ENCODE results near the gene OVAAL.

The OVAAL gene

DNA sequence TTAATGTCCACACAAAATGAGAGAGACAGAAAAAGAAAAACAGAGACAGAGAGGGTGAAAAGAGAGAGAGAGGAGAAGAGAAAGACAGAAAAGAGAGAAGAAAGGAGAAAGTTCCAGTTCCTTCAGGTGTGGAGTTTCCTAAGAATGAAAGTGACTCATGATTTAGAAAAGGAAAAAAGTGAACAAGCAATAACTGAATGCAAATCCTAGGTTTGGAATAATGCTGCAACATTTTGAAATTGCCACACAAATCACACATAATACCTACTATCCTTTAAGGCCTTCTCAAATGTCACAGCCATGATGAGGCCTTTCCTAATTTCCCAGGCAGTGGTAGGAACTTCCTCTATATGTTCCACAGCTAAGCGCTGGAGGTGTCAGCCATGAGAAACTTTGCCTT lies 41.6 kb downstream of the OVAAL start:
- H3K4me3 ChIP-seq (ENCODE audit: control insufficient read depth, low read depth, low read length), result no peak overlapping the region
- no peak for DNase-seq (ENCODE audit: low read depth)
- TF ChIP-seq, protein P1, sequence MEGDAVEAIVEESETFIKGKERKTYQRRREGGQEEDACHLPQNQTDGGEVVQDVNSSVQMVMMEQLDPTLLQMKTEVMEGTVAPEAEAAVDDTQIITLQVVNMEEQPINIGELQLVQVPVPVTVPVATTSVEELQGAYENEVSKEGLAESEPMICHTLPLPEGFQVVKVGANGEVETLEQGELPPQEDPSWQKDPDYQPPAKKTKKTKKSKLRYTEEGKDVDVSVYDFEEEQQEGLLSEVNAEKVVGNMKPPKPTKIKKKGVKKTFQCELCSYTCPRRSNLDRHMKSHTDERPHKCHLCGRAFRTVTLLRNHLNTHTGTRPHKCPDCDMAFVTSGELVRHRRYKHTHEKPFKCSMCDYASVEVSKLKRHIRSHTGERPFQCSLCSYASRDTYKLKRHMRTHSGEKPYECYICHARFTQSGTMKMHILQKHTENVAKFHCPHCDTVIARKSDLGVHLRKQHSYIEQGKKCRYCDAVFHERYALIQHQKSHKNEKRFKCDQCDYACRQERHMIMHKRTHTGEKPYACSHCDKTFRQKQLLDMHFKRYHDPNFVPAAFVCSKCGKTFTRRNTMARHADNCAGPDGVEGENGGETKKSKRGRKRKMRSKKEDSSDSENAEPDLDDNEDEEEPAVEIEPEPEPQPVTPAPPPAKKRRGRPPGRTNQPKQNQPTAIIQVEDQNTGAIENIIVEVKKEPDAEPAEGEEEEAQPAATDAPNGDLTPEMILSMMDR (conservative IDR thresholded peaks at IDR 0.05; ENCODE audit: control insufficient read depth, insufficient read depth, low read depth, low read length), result no peak

DNA sequence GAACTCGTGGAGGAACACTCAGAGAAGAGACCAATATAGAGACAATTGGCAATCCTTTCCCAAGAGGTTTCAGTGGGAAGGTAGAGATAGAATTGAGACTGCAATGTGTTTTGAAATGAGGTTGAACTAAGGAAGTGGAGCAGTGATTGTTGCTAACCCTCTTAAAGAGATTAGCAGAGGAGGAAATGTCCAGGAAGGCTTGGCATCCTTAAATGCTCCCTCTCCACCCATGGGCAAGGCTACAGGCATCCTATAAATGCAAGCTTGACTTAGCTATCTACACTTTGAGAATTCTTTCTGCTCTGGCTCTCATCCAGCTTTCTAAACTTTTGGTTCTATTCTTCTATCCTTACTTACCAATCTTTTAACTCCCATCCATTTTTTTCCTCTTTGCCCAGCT lies 42.7 kb downstream of the OVAAL start:
- DNase-seq (ENCODE audit: low read depth), result no peak
- no peak overlapping the region for H3K4me3 ChIP-seq (ENCODE audit: control insufficient read depth, low read depth, low read length)
- TF ChIP-seq, protein P1 (conservative IDR thresholded peaks at IDR 0.05; ENCODE audit: control insufficient read depth, insufficient read depth, low read depth, low read length), result no peak

DNA sequence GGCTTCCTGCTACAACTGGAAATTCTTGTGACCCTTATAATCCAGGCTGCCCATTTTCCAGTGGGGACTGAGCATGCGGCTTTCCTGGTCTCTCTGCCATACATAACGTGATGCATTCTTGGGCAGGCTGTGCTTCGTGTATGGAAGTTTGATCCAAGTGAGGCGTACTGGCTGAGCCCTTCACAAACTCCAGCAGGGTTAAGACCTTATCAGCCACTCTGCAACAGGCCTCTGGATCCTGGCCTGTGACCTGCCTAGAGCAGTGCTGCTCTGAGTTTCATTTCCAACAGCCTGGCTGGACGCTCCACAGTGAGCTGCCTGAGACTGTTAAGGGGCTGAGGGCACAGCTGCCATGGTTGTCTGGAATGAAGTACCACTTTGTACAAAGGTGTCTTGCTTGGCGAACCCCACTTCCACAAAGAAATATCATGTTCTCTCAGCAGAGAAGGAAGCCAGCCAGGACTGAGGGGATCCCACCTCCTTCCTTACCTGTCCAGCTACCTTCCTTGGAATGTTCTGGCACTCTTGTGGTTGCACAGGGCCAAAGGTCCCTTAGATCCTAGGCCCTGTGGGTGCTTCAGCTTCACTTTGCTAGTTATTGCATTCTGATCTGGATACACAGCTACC lies 44.6 kb downstream of the OVAAL start:
- no peak overlapping the region for H3K4me3 ChIP-seq (ENCODE audit: control insufficient read depth, low read depth, low read length)
- no peak for DNase-seq (ENCODE audit: low read depth)
- TF ChIP-seq, protein P1 (conservative IDR thresholded peaks at IDR 0.05; ENCODE audit: control insufficient read depth, insufficient read depth, low read depth, low read length), result no peak

DNA sequence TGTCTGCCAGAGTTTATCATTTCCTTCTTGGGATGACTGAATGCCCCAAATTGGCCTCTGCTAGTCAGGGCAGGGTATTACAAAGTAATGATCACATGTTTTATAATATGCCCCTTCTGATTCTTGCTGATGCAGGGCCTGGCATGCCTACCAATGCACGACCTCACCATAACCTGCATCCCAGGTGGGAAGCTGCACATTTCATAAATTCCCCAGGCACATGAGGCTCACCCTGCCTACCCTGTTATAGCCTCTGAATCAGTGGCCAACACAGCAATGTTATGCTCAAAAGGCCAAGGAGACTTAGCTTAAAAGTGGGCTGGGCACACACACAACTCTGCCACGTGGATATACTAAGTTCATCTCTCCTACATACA lies 45.1 kb downstream of the OVAAL start:
- H3K4me3 ChIP-seq (ENCODE audit: control insufficient read depth, low read depth, low read length), result no peak overlapping the region
- no peak for DNase-seq (ENCODE audit: low read depth)
- TF ChIP-seq, protein P1 (conservative IDR thresholded peaks at IDR 0.05; ENCODE audit: control insufficient read depth, insufficient read depth, low read depth, low read length), result no peak

DNA sequence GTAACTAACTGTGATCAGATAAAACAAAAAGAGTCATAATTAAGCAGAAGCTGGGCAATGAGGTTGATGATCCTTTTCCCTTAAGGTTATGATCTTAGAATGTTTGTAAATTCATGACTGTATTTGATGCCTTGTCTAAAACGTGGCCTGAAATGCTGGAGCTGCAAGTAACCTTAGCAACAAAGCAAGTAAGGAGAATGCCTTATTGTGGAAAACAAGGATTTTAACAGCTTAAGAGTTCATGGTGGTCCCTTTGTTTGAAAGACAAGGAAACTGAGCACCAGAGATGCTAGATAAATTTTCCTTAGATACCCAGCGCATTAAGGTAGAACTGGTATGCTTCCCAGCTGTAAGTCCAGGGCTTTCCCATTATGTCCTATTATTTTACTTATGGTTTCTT lies 47.4 kb downstream of the OVAAL start:
- no peak overlapping the region for H3K4me3 ChIP-seq (ENCODE audit: control insufficient read depth, low read depth, low read length)
- TF ChIP-seq, protein P1 (conservative IDR thresholded peaks at IDR 0.05; ENCODE audit: control insufficient read depth, insufficient read depth, low read depth, low read length), result no peak
- no peak for DNase-seq (ENCODE audit: low read depth)

DNA sequence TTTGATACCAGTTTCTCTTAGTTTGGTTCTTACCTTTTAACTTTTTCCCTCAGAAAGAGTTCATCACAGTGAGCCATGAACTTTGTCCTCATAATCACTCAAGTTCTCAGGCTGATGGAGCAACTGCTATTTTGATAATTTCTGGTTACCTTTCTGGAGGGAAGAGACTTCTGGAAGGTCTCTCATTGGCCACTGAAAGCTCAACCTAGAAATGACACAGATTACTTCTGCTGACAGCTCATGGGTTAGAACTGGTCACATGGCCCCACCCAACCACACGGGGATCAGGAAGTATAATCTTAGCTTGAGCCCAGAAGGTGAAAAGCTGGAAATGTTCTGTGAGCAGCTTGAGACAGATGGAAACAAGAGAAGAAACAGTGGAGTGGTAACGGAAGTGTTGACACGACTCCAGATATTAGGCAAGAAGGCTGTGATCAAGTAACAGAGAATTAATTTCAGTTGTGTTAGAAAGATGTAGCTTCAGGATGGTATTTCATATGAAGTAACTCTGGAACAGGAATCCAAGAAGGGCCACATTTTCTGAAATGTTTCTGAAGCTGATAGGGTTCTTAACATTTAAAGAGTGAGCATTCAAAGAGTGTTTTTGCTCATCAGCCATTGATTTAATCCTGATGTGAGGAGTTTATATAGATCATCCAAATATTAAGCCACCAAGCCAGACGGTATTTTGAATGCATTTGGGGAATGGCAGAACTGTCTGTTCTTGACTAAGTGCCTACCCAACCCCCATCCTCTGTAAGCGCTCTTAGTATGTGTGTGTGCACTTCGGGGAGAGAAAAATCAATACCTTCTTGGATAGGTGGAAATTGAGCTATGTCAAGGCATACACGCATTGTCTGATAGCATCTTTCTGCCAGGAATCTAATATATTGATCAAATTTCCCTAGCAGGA lies 51.1 kb downstream of the OVAAL start:
- no peak overlapping the region for H3K4me3 ChIP-seq (ENCODE audit: control insufficient read depth, low read depth, low read length)
- peak; percentile 55 for DNase-seq (ENCODE audit: low read depth)
- TF ChIP-seq, protein P1 (conservative IDR thresholded peaks at IDR 0.05; ENCODE audit: control insufficient read depth, insufficient read depth, low read depth, low read length), result no peak

All from fibroblast of mammary gland (primary cell).